ENCODE results near the gene SNAI1.

DNA sequence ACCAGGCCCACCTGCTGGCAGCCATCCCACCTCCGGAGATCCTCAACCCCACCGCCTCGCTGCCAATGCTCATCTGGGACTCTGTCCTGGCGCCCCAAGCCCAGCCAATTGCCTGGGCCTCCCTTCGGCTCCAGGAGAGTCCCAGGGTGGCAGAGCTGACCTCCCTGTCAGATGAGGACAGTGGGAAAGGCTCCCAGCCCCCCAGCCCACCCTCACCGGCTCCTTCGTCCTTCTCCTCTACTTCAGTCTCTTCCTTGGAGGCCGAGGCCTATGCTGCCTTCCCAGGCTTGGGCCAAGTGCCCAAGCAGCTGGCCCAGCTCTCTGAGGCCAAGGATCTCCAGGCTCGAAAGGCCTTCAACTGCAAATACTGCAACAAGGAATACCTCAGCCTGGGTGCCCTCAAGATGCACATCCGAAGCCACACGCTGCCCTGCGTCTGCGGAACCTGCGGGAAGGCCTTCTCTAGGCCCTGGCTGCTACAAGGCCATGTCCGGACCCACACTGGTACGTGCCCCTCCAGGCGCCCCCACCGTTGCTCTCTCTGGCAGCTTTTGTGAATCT lies 1.1 kb downstream of the SNAI1 start:
- TF ChIP-seq EP300 (IDR thresholded peaks at IDR 0.05) = no peak
- no peak for TF ChIP-seq POLR2A (IDR thresholded peaks at IDR 0.05)
- TF ChIP-seq, protein P1, sequence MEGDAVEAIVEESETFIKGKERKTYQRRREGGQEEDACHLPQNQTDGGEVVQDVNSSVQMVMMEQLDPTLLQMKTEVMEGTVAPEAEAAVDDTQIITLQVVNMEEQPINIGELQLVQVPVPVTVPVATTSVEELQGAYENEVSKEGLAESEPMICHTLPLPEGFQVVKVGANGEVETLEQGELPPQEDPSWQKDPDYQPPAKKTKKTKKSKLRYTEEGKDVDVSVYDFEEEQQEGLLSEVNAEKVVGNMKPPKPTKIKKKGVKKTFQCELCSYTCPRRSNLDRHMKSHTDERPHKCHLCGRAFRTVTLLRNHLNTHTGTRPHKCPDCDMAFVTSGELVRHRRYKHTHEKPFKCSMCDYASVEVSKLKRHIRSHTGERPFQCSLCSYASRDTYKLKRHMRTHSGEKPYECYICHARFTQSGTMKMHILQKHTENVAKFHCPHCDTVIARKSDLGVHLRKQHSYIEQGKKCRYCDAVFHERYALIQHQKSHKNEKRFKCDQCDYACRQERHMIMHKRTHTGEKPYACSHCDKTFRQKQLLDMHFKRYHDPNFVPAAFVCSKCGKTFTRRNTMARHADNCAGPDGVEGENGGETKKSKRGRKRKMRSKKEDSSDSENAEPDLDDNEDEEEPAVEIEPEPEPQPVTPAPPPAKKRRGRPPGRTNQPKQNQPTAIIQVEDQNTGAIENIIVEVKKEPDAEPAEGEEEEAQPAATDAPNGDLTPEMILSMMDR (IDR thresholded peaks at IDR 0.05) = no peak

All from suprapubic skin (tissue), 3 donors.